Loucy (cell line): Measurements from ENCODE around the gene CETP.

ENCODE experiments used
- CTCF ChIP-seq: fragments of 200-600 bp; sonication (generic); conservative IDR thresholded peaks from 2 replicates; pipeline ENCODE4 v1.5.1; 2014; ENCODE audit warnings: mild to moderate bottlenecking, antibody characterized with exemption, low read length
- EZH2phosphoT487 ChIP-seq: fragments of 200-600 bp; IDR thresholded peaks from 2 replicates; pipeline ENCODE4 v1.6.1; 2018; ENCODE audit warnings: antibody characterized with exemption, mild to moderate bottlenecking, moderate library complexity, borderline replicate concordance

- no peak for TF ChIP-seq CTCF
- no peak for TF ChIP-seq EZH2phosphoT487
These were observed 38.2 kb upstream of the CETP start for GRCh38 chr16:56923481-56924091.
